ENCODE results near the gene SEC24D. TPM values are rescaled to one million over a fixed set of nuclear protein-coding genes. Genes with fewer than 3 reads are reported as not detected.

The SEC24D gene
- total and polyA plus RNA-seq, 9 of the 15 experiments (the other 6 are each of a cell fraction or from before 2014, with no cell fraction given) = 7.1 to 22.5 (median 11.3) TPM

DNA sequence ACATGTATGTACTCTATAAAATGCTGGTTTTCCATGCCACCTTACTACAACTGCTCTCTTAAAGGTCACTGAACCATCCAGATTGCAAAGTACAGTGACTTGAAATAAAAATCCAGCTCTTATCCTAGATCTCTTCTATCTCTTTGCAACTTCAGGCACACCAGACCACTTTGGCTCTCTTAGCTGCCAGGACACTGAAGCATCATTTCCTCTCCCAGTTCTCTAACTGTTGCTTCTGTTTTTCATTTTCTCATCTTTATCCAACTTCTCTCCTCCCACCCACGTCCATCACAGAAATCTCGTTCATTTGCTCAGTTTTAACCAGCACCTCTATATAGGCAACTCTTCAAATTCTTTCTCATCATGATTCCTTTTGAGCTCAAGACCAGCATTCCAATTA is 76.4 kb downstream of the SEC24D start (continued):
- TF ChIP-seq ZNF140 (CRISPR knock-in tag; IDR thresholded peaks at IDR 0.05) (no peak), ZNF583 (CRISPR knock-in tag; IDR thresholded peaks at IDR 0.05) (no peak), FOXA1 (IDR thresholded peaks at IDR 0.05; ENCODE audit: borderline replicate concordance) (no peak)

DNA sequence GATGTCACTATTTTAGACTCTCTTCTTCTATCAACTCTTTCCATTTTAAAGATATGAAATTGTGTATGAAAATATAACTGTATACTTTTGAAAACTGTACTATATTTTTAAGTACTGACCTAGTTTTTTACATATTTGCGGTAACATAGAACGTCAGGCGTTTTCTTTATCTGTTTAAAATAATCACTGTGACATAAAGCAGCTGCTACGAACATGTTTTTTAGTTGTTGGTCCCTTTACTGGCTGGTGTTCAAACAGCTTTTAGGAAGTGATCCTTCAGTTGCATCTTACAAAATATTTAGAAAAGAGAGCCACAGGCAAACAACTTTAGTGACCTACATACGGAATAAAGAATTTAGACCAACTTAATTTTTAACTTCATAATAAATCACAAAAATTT is 77.6 kb downstream of the SEC24D start:
- H3K9me3 ChIP-seq (replicated peaks; ENCODE audit: control insufficient read depth, insufficient read depth, low read depth, low read length) = no peaks in the 10 kb centered on the region
- FAIRE-seq = no peak
- intact Hi-C loops (cut with micrococcal nuclease) (no loop called here), in situ Hi-C loops (cut with MboI) (no loop called here)
- ATAC-seq = no peak
- DNase-seq (ENCODE audit: extremely low read depth in 1 of 4, low spot score in 3 of 4) = no peak
- CTCF ChIA-PET (ENCODE audit: low intra/inter-chr PET ratio) = no interaction called here
- POLR2A ChIA-PET = no interaction called here
- no peak overlapping the region for H2AFZ ChIP-seq (ENCODE audit: low read depth, low read length)
- H4K20me1 ChIP-seq (replicated peaks; ENCODE audit: control insufficient read depth, insufficient read depth, low read length) = no peaks in the 10 kb centered on the region
- no peak overlapping the region for H3K9ac ChIP-seq (ENCODE audit: insufficient read depth in 1 of 2, low read depth in 2 of 2, low read length in 2 of 2)
- no peaks in the 10 kb centered on the region for H3K27me3 ChIP-seq (ENCODE audit: control insufficient read depth in 2 of 2, insufficient read depth in 2 of 2, low read length in 2 of 2)
- no peaks in the 10 kb centered on the region for H3K4me1 ChIP-seq (replicated peaks in 1 of 2; ENCODE audit: control insufficient read depth in 2 of 2, insufficient read depth in 2 of 2, low read length in 2 of 2)
- no peak overlapping the region for H3K4me2 ChIP-seq (ENCODE audit: insufficient read depth, low read length)
- no peak for TF ChIP-seq KDM1A (IDR thresholded peaks at IDR 0.05)
- TF ChIP-seq ZNF41 (CRISPR knock-in tag; conservative IDR thresholded peaks at IDR 0.05) = no peak
- TF ChIP-seq, protein P1, sequence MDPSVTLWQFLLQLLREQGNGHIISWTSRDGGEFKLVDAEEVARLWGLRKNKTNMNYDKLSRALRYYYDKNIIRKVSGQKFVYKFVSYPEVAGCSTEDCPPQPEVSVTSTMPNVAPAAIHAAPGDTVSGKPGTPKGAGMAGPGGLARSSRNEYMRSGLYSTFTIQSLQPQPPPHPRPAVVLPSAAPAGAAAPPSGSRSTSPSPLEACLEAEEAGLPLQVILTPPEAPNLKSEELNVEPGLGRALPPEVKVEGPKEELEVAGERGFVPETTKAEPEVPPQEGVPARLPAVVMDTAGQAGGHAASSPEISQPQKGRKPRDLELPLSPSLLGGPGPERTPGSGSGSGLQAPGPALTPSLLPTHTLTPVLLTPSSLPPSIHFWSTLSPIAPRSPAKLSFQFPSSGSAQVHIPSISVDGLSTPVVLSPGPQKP (CRISPR knock-in tag; IDR thresholded peaks at IDR 0.05) = no peak
- TF ChIP-seq CREB1 (IDR thresholded peaks at IDR 0.05) = no peak
- no peak for TF ChIP-seq CREB1 (CRISPR knock-in tag; IDR thresholded peaks at IDR 0.05)
- no peak for TF ChIP-seq BRD9 (IDR thresholded peaks at IDR 0.05; ENCODE audit: low read depth, partially characterized antibody)
- no peak for TF ChIP-seq FOXA1 (IDR thresholded peaks at IDR 0.05; ENCODE audit: borderline replicate concordance)
- no peak for TF ChIP-seq SREBF2 (CRISPR knock-in tag; IDR thresholded peaks at IDR 0.05)
- BruUV-seq (replicated peaks) = no TSS peak
- no peaks in the 10 kb centered on the region for H3K79me2 ChIP-seq (ENCODE audit: control insufficient read depth, insufficient read depth, low read length)
- no peak overlapping the region for H3K27ac ChIP-seq (ENCODE audit: extremely low read depth, low read depth, low read length)
- H3K36me3 ChIP-seq (ENCODE audit: control insufficient read depth, insufficient read depth, low read length) = peaks cover 18% of the 10 kb centered on the region
- 78% methylated on average over 5 of the region's 5 CpGs for WGBS (ENCODE audit: insufficient coverage, low coverage, missing lambda C conversion rate)
- no peaks in the 10 kb centered on the region for H3K9me1 ChIP-seq (ENCODE audit: control insufficient read depth, insufficient read depth, low read length)
- H3K4me3 ChIP-seq = no peak overlapping the region
